PC-3 (cell line): ENCODE data around the gene CPNE7. TPM values are rescaled to one million over a fixed set of nuclear protein-coding genes. Genes with fewer than 3 reads are reported as not detected.

Source experiments
- total RNA-seq: library from RNA; depleted of rRNA; stranded (reverse); fragments of >200 nt; gene quantifications from 2 replicates; pipeline ENCODE4 v1.2.3, GENCODE V29; 2014; rRNA removed

The CPNE7 gene
- total RNA-seq, 1 experiment from 2014 or later = 29.7 TPM

Other genes starting within 250 kb of the CPNE7 start
- 65.0 and 92.6 TPM in 2 replicates for gene ANKRD11, start 85.2 kb upstream of the CPNE7 start, total RNA-seq
- gene SPG7, start 67.4 kb upstream of the CPNE7 start, total RNA-seq = 94.3 and 106 TPM in 2 replicates
- gene RPL13, start 15.1 kb upstream of the CPNE7 start, total RNA-seq = 3,236 and 3,323 TPM in 2 replicates
- gene DPEP1, start 37.9 kb downstream of the CPNE7 start, total RNA-seq = 0.23 TPM in 1 of 2 replicates, not detected in the other
- 108 and 133 TPM in 2 replicates for gene CHMP1A, start 82.0 kb downstream of the CPNE7 start, total RNA-seq
- gene SPATA33, start 82.1 kb downstream of the CPNE7 start, total RNA-seq = 7.9 and 10.1 TPM in 2 replicates
- 50.0 and 51.1 TPM in 2 replicates for gene CDK10, start 110.9 kb downstream of the CPNE7 start, total RNA-seq
- gene SPATA2L, start 125.9 kb downstream of the CPNE7 start, total RNA-seq = 12.2 and 21.5 TPM in 2 replicates
- gene VPS9D1, start 145.1 kb downstream of the CPNE7 start, total RNA-seq = 4.4 and 6.7 TPM in 2 replicates
- 30.1 and 32.7 TPM in 2 replicates for gene ZNF276, start 145.8 kb downstream of the CPNE7 start, total RNA-seq
- gene FANCA, start 240.9 kb downstream of the CPNE7 start, total RNA-seq = 45.0 and 62.9 TPM in 2 replicates